ENCODE results near the gene CDH20.
"Not testable (repeated sequence)": the region's sequence is repeated elsewhere in the genome, so short reads cannot be mapped to it uniquely, and the experiment has no call there.

The CDH20 gene

DNA sequence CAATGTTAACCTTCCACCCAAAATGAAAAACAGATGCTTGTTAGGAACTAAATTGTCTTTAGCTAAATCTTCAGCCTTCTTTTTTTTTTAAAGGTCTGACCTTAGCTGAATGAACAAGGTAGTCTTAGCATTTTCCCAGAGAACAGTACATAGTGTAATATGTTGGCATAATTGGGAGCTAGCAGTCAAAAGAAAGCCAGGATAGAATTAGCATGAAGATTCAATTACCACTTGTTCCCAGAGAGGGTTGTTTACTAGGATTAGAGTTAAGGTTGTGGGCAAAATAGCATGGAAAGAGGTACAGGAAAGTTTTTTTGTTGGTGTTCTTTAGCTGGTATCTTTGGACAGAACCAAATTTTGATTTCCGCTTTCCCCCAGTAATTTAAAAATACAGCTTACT, 6.9 kb downstream of the CDH20 start:
- DNase-seq = no peak

DNA sequence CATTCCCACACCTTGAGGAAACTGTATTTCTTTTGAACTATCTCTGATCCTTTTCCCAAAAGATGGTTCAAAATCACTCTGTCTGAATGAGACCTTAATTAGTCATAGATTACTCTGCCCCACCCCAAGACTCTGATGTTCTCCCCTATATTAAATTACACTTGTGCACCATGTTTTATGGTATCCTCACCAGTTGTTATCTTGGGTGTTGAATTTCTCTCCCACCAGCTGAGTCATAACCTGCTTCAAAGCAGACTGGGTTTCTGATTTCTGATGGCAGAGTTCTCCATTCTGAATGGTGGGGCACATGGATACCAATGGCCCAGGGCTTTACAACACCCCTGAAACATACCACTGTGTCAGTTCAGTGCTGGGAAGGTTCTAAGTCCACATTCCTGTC, 15.0 kb downstream of the CDH20 start:
- no peak for DNase-seq

DNA sequence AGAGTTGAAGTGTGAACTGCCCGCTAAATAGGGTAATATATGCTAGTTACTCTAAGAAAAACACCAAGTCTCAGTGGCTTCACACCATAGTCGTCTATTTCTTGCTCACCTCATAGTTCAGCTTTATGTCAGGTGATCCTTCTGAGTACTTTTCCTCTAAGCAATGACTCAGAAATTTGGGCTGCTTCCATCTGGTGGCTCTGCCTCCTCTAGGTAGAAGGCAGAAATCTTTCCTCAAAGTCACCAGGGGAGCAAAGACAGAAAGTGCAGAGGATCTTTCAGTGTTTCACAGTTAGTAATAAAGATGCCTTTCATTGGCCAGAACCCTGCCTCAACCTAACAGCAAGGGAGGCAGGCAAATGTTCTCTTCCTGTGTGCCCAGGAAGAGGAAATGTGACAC, 17.3 kb downstream of the CDH20 start:
- DNase-seq = no peak

DNA sequence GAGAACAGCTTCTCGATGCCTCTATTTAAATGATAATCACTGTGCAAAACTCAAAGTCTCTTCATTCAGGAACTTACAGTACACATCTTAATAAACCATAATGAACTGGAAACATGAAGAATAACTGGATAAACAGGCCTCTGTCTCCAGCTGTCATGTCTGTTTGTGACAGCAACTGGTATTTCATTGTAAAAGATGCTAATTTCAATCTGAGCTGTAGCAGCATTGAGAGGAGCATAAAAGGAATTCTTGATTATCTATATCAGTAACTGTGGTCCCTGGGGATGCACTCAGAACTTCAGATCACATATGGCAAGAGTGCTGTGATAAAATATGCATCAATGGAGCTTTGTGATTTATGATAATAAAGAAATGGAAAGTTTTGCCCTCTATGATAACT, 18.8 kb downstream of the CDH20 start:
- DNase-seq = no peak

DNA sequence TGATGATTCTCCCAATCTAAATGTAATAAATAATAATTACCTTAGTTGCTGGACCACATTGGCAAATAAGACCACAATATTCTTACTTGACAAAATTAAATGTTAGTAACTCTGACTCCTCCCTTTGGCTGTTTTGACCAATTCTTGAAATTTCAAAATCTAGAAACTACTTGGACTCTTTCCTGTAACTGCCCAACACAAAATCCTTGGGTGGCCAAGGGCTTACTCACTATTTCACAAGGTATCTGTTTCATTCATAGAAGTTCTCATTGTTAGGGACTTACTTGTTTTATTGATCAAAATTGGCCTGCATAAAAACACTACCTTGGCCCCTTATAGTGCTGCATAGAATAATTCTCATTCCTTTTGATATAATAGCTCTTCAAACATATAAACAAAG, 19.4 kb downstream of the CDH20 start:
- DNase-seq = no peak

DNA sequence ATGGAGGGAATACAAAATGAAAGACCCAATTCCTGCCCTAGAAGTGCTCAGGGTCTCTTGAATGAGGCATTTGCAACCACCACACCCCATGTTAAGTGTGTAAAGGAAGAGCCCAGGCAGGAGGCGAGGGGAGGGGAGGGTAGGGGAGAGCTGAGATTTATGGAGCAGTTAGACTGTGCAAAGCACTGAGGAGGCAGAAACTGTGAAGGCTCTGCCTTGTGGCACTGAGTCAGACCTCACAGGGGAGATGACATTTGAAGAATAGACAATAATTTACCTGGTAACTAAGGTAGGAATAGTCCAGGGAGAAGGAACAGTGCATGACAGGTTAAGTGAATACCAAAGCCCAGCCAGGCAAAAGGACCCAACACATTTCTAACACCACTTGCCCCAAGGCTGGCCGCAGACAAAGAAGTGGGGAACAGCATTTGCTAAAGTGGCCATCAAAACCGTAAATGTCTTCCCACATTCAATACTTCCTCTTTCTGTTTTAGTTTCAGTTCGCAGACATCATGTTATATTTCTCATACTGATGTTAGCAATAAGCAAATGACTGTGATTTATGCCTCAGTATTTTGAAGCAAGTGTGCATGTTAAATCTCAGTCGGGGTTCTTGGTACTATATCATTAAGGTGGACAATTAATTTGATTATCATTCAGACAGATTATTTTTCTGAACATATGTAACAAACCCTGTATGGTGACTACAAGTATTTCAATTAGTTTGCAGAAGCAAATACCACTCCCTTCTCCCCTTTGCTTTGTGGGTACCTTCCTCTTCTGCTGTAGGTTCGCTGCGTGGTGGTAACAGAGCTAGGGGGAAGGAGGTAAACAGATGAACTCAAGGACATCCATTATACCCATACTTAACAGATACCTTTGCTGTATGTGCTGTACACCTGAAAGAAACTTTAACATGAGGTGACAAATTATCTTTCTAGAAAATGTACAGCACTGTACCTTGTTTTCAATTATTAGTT, 27.5 kb downstream of the CDH20 start:
- no peak for DNase-seq

DNA sequence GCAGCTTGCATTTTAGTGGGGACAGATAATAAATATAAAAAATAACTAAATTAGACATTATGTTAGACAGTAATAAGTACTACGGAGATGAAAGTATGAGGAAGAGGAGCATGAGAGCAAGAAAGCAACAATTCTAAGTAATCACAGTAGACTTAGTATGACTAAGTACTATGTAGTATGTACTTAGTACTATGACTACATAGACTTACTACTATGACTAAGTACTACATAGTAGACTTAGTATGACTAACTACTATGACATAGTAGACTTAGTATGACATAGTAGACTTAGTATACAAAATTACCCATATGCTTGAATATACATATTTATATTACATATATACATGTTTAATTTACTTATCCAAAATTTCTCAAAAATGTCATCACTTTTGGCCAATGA, 29.3 kb downstream of the CDH20 start:
- DNase-seq = no peak

DNA sequence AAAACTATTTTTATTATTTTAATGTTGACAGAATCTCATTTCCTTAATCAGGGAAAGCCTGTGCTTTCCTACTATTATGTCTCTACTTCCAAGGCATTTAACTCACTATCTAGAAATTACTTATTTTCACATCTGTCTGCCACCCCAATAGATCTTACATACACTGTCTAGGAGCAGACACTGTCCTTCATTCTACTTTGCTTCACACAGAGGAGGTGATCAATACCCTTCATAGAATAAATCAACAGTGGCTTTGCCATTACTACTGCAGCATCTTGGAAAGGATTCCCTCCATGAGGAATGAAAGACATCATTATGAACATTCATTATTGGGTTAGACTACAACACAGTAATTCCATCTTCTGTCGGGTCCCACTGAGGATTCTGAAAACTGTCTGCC, 31.7 kb downstream of the CDH20 start:
- DNase-seq = no peak

DNA sequence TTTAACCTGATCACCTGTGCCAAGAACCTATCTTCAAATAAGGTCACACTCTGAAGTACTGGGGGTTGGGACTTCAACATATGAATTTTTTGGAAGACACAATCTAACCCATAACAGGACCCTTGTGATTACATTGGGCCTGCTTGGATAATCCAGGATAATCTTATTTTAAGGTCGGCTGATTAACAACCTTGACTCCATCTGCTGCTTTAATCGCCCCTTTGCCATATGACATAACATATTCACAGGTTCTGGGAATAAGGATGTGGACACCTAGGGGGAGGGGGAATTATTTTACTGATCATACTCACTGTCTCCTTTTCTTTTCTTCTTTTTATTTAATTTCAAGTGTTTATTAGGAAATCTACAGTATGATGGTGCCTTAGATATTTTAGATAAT, 34.8 kb downstream of the CDH20 start:
- DNase-seq = no peak

DNA sequence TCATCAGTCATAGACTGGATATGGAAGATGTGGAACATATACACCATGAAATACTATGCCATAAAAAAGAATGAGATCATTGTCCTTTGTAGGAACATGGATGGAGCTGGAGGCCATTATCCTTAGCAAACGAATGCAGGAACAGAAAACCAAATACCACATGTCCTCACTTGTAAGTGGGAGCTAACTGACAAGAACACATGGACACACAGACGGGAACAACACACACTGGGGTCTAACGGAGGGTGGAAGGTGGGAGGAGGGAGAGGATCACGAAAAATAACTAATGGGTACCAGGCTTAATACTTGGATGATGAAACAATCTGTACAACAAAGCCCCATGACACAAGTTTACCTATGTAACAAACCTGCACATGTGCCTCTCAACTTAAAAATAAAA, 36.4 kb downstream of the CDH20 start:
- not testable (repeated sequence) for DNase-seq

DNA sequence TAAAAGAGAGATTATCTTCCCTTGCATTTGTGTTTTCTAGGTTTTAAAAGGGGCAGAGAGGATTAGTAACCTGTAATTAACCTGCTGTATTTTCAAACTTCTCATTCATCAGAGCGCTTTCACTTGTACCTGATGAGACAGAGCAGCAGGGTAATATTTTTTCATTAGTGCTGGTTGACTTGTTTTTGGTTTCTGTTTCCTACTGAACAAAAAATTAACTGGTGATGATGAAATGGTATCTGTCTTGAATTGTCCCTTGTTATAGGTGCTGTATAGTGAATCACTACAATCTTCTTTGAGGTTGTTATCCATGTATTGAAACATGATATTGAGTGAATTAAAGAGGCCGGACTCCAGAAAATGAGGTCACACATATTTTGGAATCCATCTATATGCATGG, 37.9 kb downstream of the CDH20 start:
- no peak for DNase-seq

DNA sequence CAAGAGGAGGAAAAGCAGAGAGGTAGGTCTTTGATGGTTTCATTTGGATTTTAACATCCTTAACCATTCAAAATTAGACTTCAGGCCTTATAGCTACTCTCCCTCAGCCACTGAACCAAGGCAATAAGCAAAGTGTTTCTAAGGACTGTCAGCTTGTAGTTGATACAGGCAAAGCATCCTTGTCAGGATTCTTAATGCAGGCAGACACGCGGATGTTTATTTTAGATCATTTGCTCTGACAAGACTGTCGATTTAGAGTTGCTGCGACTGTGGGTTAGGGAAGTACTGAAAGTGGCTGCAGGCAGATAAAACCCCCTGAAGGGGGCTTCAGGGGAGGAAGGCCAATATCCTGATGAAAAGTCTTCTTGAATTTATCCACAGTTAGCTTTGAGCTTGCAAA, 46.6 kb downstream of the CDH20 start:
- no peak for DNase-seq

DNA sequence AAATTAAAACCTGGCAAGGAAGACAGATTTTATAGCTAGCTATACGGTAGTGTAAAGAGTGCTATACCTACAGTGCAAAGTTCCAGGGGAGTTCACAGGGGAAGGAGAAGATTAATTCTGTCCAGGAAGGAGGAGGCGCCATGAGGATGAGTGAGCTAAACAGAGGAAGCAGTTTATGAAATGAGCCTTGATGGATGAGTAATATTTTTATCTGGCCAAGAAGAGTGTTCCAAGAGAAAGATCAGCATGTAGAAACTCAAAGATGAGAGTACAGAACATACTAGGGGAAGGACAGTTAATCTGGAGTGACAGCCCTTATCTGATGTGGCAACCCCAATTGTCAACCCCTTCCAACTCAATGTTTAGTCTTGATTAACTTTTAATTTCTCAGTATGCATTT, 54.8 kb downstream of the CDH20 start:
- no peak for DNase-seq

DNA sequence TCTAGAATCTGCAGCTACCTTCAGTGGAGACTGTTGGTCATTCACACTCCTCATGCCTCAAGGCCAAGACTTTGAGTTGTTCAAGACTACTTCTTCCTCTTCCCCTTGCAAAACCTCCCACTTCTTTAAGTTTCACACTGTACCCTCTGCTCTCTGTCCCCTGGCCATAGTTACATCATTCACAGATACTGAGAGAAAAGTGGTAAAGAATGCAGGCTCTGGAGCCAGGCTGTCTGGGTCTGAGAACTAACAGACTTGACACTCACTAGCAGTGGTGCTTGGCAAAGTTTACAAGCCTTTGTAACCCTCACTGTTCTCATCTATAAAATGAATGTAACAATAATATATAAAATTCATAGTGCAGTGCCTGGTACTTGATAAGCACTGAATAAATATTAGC, 61.8 kb downstream of the CDH20 start:
- no peak for DNase-seq

DNA sequence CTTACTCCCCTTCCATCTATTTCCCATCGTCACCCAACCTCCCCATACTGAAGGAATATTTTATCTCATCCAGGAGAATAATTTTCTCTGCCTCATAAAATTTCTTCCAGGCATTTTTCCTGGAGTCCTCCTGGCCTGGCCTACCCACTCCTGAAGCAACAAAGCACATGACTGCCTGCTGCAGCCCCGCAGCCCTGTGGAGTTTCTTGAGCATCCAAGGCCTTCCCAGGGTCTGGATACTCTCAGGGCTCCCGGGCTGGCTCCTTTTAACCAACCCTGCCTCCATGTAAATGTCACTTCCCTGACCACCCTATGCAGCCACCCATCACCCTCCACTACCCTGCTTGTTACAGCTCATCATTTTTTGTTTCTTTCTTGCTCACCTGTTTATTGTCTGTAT, 64.0 kb downstream of the CDH20 start:
- DNase-seq = no peak

DNA sequence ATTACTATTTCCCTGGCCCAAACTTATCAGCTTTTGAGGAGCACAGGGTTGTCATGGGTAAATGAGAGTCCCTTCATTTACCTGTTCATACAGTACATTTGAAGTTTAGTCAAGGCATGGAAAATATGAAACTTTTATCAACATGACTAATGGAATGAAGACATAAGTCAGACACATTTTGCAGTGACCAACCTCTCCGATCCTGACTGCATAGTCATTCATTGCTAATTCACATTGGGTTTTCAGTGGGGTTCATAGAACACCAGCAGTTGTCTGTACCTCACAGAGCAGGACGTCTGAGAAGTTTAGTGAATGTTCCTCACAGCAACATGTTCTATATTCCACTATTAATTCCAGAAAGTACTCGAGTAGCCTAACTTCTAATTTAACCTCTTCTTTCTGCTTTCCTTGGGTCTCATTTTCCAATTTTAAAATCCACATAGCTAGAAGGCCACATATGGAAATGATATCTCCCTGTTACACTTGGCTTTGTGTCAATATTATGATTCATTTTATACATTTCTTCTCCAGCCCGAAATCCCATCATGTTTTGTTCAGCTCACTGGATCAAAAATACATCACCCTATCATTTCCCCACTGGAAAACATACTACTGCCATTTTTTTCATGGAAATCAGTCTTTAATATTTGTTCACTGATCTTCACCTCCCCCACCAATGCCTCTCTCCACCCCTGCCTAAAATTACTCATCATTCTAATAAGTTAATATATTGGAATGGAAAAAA, 65.9 kb downstream of the CDH20 start:
- DNase-seq = no peak

DNA sequence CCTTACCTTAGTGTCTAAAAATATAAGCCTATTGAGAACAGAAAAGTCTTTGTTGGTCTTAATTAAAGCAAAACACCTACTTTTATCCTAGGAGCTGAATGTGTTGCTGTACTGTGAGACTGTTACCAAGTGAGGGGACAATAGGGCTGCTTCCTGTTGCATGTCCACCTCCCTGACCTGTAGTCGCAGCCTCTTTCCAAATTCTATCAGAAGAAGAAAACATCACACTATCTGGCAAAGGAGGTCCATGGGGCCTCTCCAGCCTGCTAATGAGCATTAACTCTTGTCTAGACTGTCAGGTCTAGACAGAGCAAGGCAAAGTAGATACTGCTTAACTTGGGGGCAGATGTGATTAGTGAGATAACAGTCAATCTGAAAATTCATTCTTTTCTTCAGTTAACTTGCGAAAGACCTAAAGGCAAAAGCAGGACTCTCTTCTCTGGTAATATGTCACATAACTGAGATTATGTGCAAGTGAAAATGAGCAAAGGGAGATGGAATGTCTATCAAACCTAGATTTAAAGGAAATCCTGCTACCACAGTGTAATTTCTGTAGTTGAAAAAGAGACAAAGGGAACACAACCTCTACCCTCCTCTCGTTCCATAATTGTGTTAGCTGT, 66.9 kb downstream of the CDH20 start:
- DNase-seq = no peak

DNA sequence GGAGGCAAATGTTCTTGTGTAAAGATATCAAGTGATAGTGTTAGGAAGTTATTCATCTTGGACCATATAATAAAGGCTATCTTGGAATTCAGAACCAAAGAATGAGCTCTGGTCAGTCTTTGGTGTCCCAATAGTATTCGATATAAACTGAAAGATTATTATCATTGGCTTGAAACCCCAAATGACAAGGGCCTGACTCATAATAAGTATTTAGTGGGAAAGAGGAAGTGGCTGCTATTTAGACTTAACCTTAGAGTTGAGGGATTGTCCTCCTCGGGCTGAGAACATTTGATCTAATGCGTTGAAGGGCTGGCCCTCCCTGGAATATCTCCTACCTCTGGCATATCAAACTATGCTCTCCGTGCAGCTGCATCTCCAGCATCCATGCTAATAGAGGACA, 67.5 kb downstream of the CDH20 start:
- no peak for DNase-seq

DNA sequence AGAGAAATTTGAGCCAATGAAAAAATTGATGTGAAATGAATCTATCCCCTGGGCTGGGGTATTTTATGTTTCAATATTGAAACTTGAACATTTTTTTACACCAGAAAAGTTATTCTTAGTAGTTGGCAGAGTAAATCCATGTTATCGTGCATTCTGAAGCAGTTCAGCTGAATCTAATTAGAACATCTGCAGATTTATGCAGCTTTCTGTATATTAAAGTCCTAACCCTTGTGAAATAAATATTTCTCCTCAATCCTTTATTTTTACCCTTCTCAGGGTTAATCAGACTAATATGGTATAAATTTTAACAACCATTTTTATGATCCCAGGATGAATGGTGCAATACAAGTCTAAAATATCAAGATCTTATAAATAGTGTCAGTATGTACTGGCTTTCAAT, 69.5 kb downstream of the CDH20 start:
- DNase-seq = no peak

DNA sequence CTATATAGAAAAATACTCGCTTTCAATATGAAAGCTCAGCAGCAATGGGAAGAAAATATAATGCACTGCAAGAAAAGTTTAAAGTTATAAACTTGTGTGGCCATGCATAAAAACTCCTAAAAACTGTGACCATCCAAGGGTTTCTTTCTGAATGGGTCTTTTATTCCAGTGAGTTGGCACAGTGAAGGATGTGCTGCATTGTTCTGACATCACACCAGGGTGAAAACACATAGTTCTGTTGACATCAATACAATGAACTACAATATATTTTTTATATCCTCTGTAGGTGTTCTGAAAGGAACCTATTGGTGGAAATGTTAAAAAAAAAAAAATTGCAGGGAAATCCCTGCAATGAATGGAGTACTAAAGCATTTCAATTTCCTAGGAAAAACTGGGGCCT, 80.2 kb downstream of the CDH20 start:
- peak in 6 of 56 donors; percentile 4 to 31 (median 10) for DNase-seq

DNA sequence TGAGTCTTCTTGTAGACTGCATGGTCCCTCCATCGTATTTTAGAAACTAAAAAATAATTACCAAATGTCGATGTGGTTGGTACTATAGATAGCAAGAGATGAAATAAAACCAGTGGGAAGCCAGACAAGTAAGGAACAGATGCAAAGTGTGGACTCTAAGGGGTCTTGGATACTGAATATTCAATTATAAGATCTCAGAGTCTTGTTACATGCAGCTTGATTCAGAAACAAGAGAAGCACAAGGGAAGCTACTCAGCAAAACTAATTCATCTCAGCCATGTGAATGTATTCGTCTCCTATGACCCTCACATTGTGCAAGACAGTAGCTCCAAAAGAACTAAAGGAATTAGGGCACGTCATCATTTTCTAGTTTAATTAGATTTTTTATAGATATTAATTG, 80.9 kb downstream of the CDH20 start:
- no peak for DNase-seq

DNA sequence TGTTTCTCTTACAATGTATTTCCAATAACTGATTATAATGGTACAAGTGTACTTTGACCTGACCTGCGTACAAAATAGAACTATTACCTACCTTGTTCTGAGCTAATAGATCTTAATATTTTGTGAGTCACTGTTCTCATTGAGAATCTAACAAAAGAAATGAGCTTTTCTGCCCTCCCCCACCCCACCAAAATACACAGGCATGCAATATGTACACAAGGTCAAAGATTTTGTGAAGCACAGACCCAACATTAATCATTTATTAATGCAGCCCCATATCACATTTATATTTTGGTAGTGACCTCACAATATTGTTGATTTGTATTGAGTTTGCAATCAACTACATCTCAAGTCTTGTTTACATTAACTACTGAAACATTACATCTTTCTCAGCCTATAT, 86.5 kb downstream of the CDH20 start:
- DNase-seq = no peak
